ENCODE measurements around the gene LRRC75A. TPM values are rescaled to one million over a fixed set of nuclear protein-coding genes. Genes with fewer than 3 reads are reported as not detected.

LRRC75A gene
- total and polyA plus RNA-seq, 2 donors (not counting 3 experiments of a cell fraction or from before 2014, with no cell fraction given), result 3.7 to 6.1 TPM

GRCh38 chr17:16419074-16419928 is 72.7 kb downstream of the LRRC75A start:
- TF ChIP-seq FOS (IDR thresholded peaks at IDR 0.05; ENCODE audit: borderline replicate concordance, insufficient read depth, low read length) (peak; percentile 86), MAX (IDR thresholded peaks at IDR 0.05; ENCODE audit: insufficient read depth, insufficient read length) (no peak), JUN (IDR thresholded peaks at IDR 0.05; ENCODE audit: borderline replicate concordance, insufficient read depth, insufficient read length, low read depth) (peak; percentile 56), POLR2AphosphoS5 (IDR thresholded peaks at IDR 0.05; ENCODE audit: insufficient read depth, low read depth, low read length) (no peak), CTCF (IDR thresholded peaks at IDR 0.05; ENCODE audit: extremely low read depth in 1 of 2, insufficient read depth in 1 of 2, low read depth in 1 of 2, low read length in 2 of 2) (no peak), POLR2A (IDR thresholded peaks at IDR 0.05; ENCODE audit: low read depth, low read length) (no peak), GATA2 (IDR thresholded peaks at IDR 0.05; ENCODE audit: insufficient read depth, insufficient read length, low read depth, low read length) (peak; percentile 79)
- Histone ChIP-seq H3K4me2 (ENCODE audit: insufficient read depth, low read length) (peak overlapping the region; percentile 19), H3K27me3 (ENCODE audit: control insufficient read depth in 2 of 2, insufficient read depth in 2 of 2, low read length in 2 of 2) (no peaks in the 10 kb centered on the region), H3K9me1 (replicated peaks; ENCODE audit: control insufficient read depth, extremely low read depth, insufficient read depth, low read length) (no peaks in the 10 kb centered on the region), H3K9me3 (replicated peaks; ENCODE audit: control insufficient read depth, insufficient read depth, low read length) (no peaks in the 10 kb centered on the region), H2AFZ (ENCODE audit: low read depth, low read length) (peak overlapping the region; percentile 55), H3K27ac (ENCODE audit: insufficient read depth, low read depth, low read length) (peak overlapping the region; percentile 47), H3K79me2 (ENCODE audit: control insufficient read depth, insufficient read depth, low read length) (no peaks in the 10 kb centered on the region), H3K36me3 (ENCODE audit: control insufficient read depth in 2 of 2, extremely low read depth in 1 of 2, insufficient read depth in 2 of 2, low read length in 2 of 2) (no peaks in the 10 kb centered on the region), H3K4me1 (ENCODE audit: control insufficient read depth, extremely low read depth, insufficient read depth, low read length) (peaks cover 23% of the 10 kb centered on the region), H4K20me1 (replicated peaks; ENCODE audit: control insufficient read depth, extremely low read depth, insufficient read depth, low read length) (no peaks in the 10 kb centered on the region), H3K9ac (replicated peaks; ENCODE audit: extremely low read depth, insufficient read depth, low read length) (no peak overlapping the region), H3K4me3 (replicated peaks in 1 of 3; ENCODE audit: insufficient read depth in 1 of 3, low read depth in 1 of 3, low read length in 3 of 3) (no peak overlapping the region)
- intact Hi-C loops (cut with micrococcal nuclease), result loop anchor here (10.0 kb wide), 1 partner anchor 54 kb away; no protein-coding TSS in a partner anchor
- FAIRE-seq, result peak; percentile 92
- peak; percentile 63 for DNase-seq (ENCODE audit: low read depth, low spot score)
- CTCF ChIA-PET, result interaction anchor here (1.0 to 2.1 kb wide), 7 partner anchors 9 to 102 kb away, joined by 3 to 8 read pairs (median 5); no protein-coding TSS in a partner anchor
- POLR2A ChIA-PET, result interaction anchor here (1.2 to 2.0 kb wide), 2 partner anchors 20 to 38 kb away, joined by 8 to 11 read pairs; partner anchors contain the start of gene UBB
- dilution Hi-C loops (cut with MboI; ENCODE audit: extremely low pct_ligation_motif_present, low sequenced_read_pairs), result no loop called here
- BruUV-seq (replicated peaks), result no TSS peak

All from endothelial cell of umbilical vein (primary cell).